Effector memory CD4-positive, alpha-beta T cell (primary cell): Measurements from ENCODE around the gene ARHGEF17.

Experiments used
- DNase-seq, 3 donors: peaks; one replicate each; pipeline ENCODE4 v3.0.0-alpha.2; 2020
- H3K27ac ChIP-seq: 2 replicates; pipeline ENCODE4 v1.7.0; 2013; ENCODE audit warnings: mild to moderate bottlenecking, low read length, moderate library complexity; ENCODE audit not compliant: insufficient read depth, poor library complexity, severe bottlenecking
- H3K27me3 ChIP-seq: replicated peaks from 2 replicates; pipeline ENCODE4 v1.7.0; 2013; ENCODE audit warnings: mild to moderate bottlenecking, low read length; ENCODE audit not compliant: insufficient read depth, control insufficient read depth, poor library complexity, severe bottlenecking
- H3K36me3 ChIP-seq: 2 replicates; pipeline ENCODE4 v1.7.0; 2013; ENCODE audit warnings: mild to moderate bottlenecking, low read length, moderate library complexity; ENCODE audit not compliant: control insufficient read depth, insufficient read depth
- H3K4me1 ChIP-seq: 2 replicates; pipeline ENCODE4 v1.7.0; 2013; ENCODE audit warnings: low read length, mild to moderate bottlenecking; ENCODE audit not compliant: control insufficient read depth, insufficient read depth, poor library complexity, severe bottlenecking
- H3K4me3 ChIP-seq: 2 replicates; pipeline ENCODE4 v1.7.0; 2013; ENCODE audit warnings: low read length, low read depth, mild to moderate bottlenecking; ENCODE audit not compliant: insufficient read depth, poor library complexity, severe bottlenecking
- H3K9me3 ChIP-seq: 2 replicates; pipeline ENCODE4 v1.7.0; 2013; ENCODE audit warnings: mild to moderate bottlenecking, low read length, moderate library complexity; ENCODE audit not compliant: control insufficient read depth

ARHGEF17 gene

GRCh38 chr11:73400293-73400692 is 92.2 kb downstream of the ARHGEF17 start:
- Histone ChIP-seq H3K4me1 (no peaks in the 10 kb centered on the region), H3K27ac (no peak overlapping the region), H3K9me3 (no peaks in the 10 kb centered on the region), H3K4me3 (no peak overlapping the region), H3K27me3 (no peaks in the 10 kb centered on the region), H3K36me3 (peaks cover 4% of the 10 kb centered on the region)
- DNase-seq, result no peak

- H3K4me1 ChIP-seq, result no peaks in the 10 kb centered on the region
- H3K9me3 ChIP-seq, result no peaks in the 10 kb centered on the region
- H3K27me3 ChIP-seq, result no peaks in the 10 kb centered on the region
- no peak overlapping the region for H3K27ac ChIP-seq
- no peak overlapping the region for H3K4me3 ChIP-seq
- DNase-seq, result no peak
- H3K36me3 ChIP-seq, result no peaks in the 10 kb centered on the region
Observed at GRCh38 chr11:73401217-73401923, 93.3 kb downstream of the ARHGEF17 start.

GRCh38 chr11:73401924-73402833 is 94.1 kb downstream of the ARHGEF17 start:
- H3K4me3 ChIP-seq, result no peak overlapping the region
- H3K27me3 ChIP-seq, result no peaks in the 10 kb centered on the region
- H3K36me3 ChIP-seq, result no peaks in the 10 kb centered on the region
- DNase-seq, result no peak
- no peaks in the 10 kb centered on the region for H3K4me1 ChIP-seq
- H3K27ac ChIP-seq, result no peak overlapping the region
- H3K9me3 ChIP-seq, result no peaks in the 10 kb centered on the region

- H3K9me3 ChIP-seq, result no peaks in the 10 kb centered on the region
- H3K27ac ChIP-seq, result no peak overlapping the region
- no peaks in the 10 kb centered on the region for H3K36me3 ChIP-seq
- no peak for DNase-seq
- H3K4me1 ChIP-seq, result no peaks in the 10 kb centered on the region
- H3K4me3 ChIP-seq, result no peak overlapping the region
- no peaks in the 10 kb centered on the region for H3K27me3 ChIP-seq
Observed at GRCh38 chr11:73402834-73403185, 94.7 kb downstream of the ARHGEF17 start.

- no peak for DNase-seq
- H3K36me3 ChIP-seq, result no peaks in the 10 kb centered on the region
- no peak overlapping the region for H3K27ac ChIP-seq
- H3K4me1 ChIP-seq, result no peaks in the 10 kb centered on the region
- no peaks in the 10 kb centered on the region for H3K27me3 ChIP-seq
- no peaks in the 10 kb centered on the region for H3K9me3 ChIP-seq
- no peak overlapping the region for H3K4me3 ChIP-seq
Observed at GRCh38 chr11:73403541-73403940, 95.5 kb downstream of the ARHGEF17 start.

- Histone ChIP-seq H3K36me3 (peaks cover 4% of the 10 kb centered on the region), H3K4me3 (no peak overlapping the region), H3K27ac (no peak overlapping the region), H3K9me3 (no peaks in the 10 kb centered on the region), H3K4me1 (no peaks in the 10 kb centered on the region), H3K27me3 (no peaks in the 10 kb centered on the region)
- no peak for DNase-seq
Observed at GRCh38 chr11:73404048-73404447, 96.0 kb downstream of the ARHGEF17 start.

GRCh38 chr11:73404506-73405145 is 96.5 kb downstream of the ARHGEF17 start:
- Histone ChIP-seq H3K27me3 (no peaks in the 10 kb centered on the region), H3K4me3 (no peak overlapping the region), H3K27ac (no peak overlapping the region), H3K36me3 (peaks cover 9% of the 10 kb centered on the region), H3K4me1 (no peaks in the 10 kb centered on the region), H3K9me3 (no peaks in the 10 kb centered on the region)
- no peak for DNase-seq

- H3K4me1 ChIP-seq, result no peaks in the 10 kb centered on the region
- H3K27ac ChIP-seq, result no peak overlapping the region
- no peak overlapping the region for H3K4me3 ChIP-seq
- no peaks in the 10 kb centered on the region for H3K9me3 ChIP-seq
- no peak for DNase-seq
- peaks cover 9% of the 10 kb centered on the region for H3K36me3 ChIP-seq
- H3K27me3 ChIP-seq, result no peaks in the 10 kb centered on the region
Observed at GRCh38 chr11:73405146-73405510, 97.1 kb downstream of the ARHGEF17 start.

- Histone ChIP-seq H3K27me3 (no peaks in the 10 kb centered on the region), H3K9me3 (no peaks in the 10 kb centered on the region), H3K4me3 (no peak overlapping the region), H3K36me3 (peaks cover 12% of the 10 kb centered on the region), H3K4me1 (no peaks in the 10 kb centered on the region), H3K27ac (no peak overlapping the region)
- no peak for DNase-seq
Observed at GRCh38 chr11:73406131-73406530, 98.1 kb downstream of the ARHGEF17 start.

GRCh38 chr11:73406619-73407018 is 98.5 kb downstream of the ARHGEF17 start:
- H3K36me3 ChIP-seq, result peaks cover 15% of the 10 kb centered on the region
- no peaks in the 10 kb centered on the region for H3K27me3 ChIP-seq
- H3K4me1 ChIP-seq, result no peaks in the 10 kb centered on the region
- DNase-seq, result no peak
- no peak overlapping the region for H3K27ac ChIP-seq
- no peak overlapping the region for H3K4me3 ChIP-seq
- H3K9me3 ChIP-seq, result no peaks in the 10 kb centered on the region
